HG03571 (cell line): ENCODE data around the gene CEP76.

Source experiments
- ATAC-seq: cut with Tn5 transposase; IDR thresholded peaks from one replicate; pipeline ENCODE4 v1.9.1; 2021; ENCODE audit not compliant: unreplicated experiment

Gene CEP76

GRCh38 chr18:12702221-12703095 lies at the start of gene CEP76, which contains the start of gene PSMG2:
TSS of gene CEP76 (minus strand) at chr18:12702723. CDS start at chr18:12702548, 175 bp downstream.
TSS of gene PSMG2 (plus strand) at chr18:12703042. CDS start at chr18:12703108, 66 bp downstream.
- ATAC-seq, result peak; percentile 77

GRCh38 chr18:12751891-12752290 lies 49.4 kb upstream of the CEP76 start:
- ATAC-seq, result no peak

GRCh38 chr18:12751503-12751884 lies 49.0 kb upstream of the CEP76 start:
- no peak for ATAC-seq

GRCh38 chr18:12750715-12751502 lies 48.4 kb upstream of the CEP76 start:
- no peak for ATAC-seq

GRCh38 chr18:12750076-12750714 lies 47.7 kb upstream of the CEP76 start:
- ATAC-seq, result no peak

GRCh38 chr18:12749121-12749520 lies 46.6 kb upstream of the CEP76 start:
- ATAC-seq, result no peak

GRCh38 chr18:12748671-12749070 lies 46.1 kb upstream of the CEP76 start:
- ATAC-seq, result no peak

- ATAC-seq, result no peak
These were observed 45.2 kb upstream of the CEP76 start for GRCh38 chr18:12747530-12748315.

- ATAC-seq, result no peak
These were observed 42.7 kb upstream of the CEP76 start for GRCh38 chr18:12745095-12745795.

- ATAC-seq, result no peak
These were observed 41.6 kb upstream of the CEP76 start for GRCh38 chr18:12744103-12744502.

GRCh38 chr18:12742453-12742852 lies 39.9 kb upstream of the CEP76 start:
- no peak for ATAC-seq

GRCh38 chr18:12741351-12741750 lies 38.8 kb upstream of the CEP76 start:
- no peak for ATAC-seq

- ATAC-seq, result no peak
These were observed 34.9 kb upstream of the CEP76 start for GRCh38 chr18:12737243-12737902.

- ATAC-seq, result no peak
These were observed 24.4 kb upstream of the CEP76 start for GRCh38 chr18:12726774-12727550.

GRCh38 chr18:12726331-12726730 lies 23.8 kb upstream of the CEP76 start:
- no peak for ATAC-seq

GRCh38 chr18:12722731-12723130 lies 20.2 kb upstream of the CEP76 start:
- ATAC-seq, result no peak

GRCh38 chr18:12721495-12722275 lies 19.2 kb upstream of the CEP76 start:
- no peak for ATAC-seq

- no peak for ATAC-seq
These were observed 8.9 kb upstream of the CEP76 start for GRCh38 chr18:12711446-12711845.
